ENCODE measurements around the gene SGMS2. TPM values are rescaled to one million over a fixed set of nuclear protein-coding genes. Genes with fewer than 3 reads are reported as not detected.

Gene SGMS2
- total RNA-seq = 10 to 100 TPM; 12.3 to 67.8 (median 29.3) TPM
- long read RNA-seq, partial matches to known transcripts = 0 of 1 reads
- long read RNA-seq, other reads (novel, unspliced or antisense) = 1 of 1 reads

DNA sequence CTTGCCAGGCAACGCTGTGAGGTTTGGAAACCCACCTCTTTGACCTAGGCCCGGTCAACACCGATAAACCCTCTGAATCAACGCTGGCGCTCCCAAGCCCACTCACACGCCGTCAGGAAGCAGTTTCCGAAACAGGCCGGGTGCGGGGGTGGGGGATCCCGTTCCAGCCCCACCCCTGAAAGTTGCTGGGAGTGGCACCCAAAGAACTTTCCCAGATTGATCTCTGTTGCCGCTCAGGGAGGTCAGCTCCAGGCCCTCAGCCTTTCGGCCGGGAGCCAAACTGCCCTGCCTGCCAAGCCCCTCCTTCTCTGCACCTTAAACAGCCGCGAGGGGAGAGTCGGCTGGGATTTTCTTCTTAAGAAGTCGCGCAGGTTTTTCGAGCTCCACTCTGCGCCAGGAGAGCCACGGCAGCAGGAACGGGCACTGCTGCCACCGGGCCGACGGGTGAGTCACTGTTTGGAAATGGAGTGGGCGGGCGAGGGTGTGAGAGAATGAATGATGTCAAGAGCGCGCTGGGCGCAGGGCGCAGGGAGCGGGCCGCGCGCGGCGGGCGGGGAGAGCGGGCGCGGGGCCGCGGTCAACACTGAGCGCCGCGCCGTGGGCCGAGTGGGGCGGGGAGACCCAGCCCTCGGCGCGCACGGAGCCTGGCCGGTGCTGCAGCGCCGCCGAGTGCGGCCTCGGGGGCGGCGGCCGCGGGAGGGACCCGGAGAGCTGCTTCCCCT, at the start of gene SGMS2:
TSS of gene SGMS2 (plus strand) at position 583 of the 722 bp plus-strand sequence. CDS start 70,622 bp downstream, outside the sequence.
- peak within 1 kb of the TSS; percentile 67 to 87 (median 79) for H3K4me3 ChIP-seq
- no peaks in the 10 kb centered on the region for H3K36me3 ChIP-seq
- ATAC-seq (peak; percentile 81 to 90 (median 88)), DNase-seq (peak; percentile 87 to 90 (median 90))
- TF ChIP-seq POLR2A (IDR thresholded peaks at IDR 0.05) = peak; percentile 92
- TF ChIP-seq, protein P1, sequence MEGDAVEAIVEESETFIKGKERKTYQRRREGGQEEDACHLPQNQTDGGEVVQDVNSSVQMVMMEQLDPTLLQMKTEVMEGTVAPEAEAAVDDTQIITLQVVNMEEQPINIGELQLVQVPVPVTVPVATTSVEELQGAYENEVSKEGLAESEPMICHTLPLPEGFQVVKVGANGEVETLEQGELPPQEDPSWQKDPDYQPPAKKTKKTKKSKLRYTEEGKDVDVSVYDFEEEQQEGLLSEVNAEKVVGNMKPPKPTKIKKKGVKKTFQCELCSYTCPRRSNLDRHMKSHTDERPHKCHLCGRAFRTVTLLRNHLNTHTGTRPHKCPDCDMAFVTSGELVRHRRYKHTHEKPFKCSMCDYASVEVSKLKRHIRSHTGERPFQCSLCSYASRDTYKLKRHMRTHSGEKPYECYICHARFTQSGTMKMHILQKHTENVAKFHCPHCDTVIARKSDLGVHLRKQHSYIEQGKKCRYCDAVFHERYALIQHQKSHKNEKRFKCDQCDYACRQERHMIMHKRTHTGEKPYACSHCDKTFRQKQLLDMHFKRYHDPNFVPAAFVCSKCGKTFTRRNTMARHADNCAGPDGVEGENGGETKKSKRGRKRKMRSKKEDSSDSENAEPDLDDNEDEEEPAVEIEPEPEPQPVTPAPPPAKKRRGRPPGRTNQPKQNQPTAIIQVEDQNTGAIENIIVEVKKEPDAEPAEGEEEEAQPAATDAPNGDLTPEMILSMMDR (IDR thresholded peaks at IDR 0.05) = peak in 1 of 4 donors; percentile 12
- intact Hi-C loops (cut with DNase I) = no loop called here
- 0% methylated on average over 14 of the region's 65 CpGs for WGBS (ENCODE audit: insufficient coverage, low coverage, low lambda C conversion rate, missing lambda C conversion rate)
- no peaks in the 10 kb centered on the region for H3K27me3 ChIP-seq
- H3K27ac ChIP-seq = peak within 1 kb of the TSS; percentile 79 to 93 (median 84)
- peaks cover 0 to 14% (median 4%) of the 10 kb centered on the region in 4 donors for H3K4me1 ChIP-seq
- H3K9me3 ChIP-seq = no peaks in the 10 kb centered on the region

DNA sequence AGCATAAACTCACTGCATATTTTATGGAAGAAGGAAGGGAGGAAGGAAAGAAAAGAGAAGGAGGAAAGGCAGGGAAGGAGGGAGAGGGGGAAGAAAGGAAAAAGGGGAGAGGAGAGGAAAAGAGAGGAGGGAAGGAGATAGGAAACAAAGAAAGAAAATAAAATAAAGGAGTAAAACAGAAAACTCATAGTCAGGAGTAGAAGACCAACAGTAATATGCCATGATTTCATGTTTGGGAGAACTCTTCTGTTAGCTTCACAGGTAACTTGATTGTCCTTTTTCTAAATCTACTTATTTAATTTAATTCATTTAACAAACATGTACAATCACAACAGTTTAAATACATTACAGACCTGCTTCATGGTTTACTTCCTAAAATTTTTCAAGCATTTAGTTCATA, 46.8 kb upstream of the SGMS2 start:
- Histone ChIP-seq H3K4me3 (no peak overlapping the region), H3K9me3 (no peaks in the 10 kb centered on the region), H3K27ac (no peak overlapping the region), H3K4me1 (no peaks in the 10 kb centered on the region), H3K27me3 (no peaks in the 10 kb centered on the region), H3K36me3 (no peaks in the 10 kb centered on the region)
- ATAC-seq = no peak
- no peak for DNase-seq
- TF ChIP-seq, protein P1 (IDR thresholded peaks at IDR 0.05) = no peak
- intact Hi-C loops (cut with DNase I) = no loop called here

DNA sequence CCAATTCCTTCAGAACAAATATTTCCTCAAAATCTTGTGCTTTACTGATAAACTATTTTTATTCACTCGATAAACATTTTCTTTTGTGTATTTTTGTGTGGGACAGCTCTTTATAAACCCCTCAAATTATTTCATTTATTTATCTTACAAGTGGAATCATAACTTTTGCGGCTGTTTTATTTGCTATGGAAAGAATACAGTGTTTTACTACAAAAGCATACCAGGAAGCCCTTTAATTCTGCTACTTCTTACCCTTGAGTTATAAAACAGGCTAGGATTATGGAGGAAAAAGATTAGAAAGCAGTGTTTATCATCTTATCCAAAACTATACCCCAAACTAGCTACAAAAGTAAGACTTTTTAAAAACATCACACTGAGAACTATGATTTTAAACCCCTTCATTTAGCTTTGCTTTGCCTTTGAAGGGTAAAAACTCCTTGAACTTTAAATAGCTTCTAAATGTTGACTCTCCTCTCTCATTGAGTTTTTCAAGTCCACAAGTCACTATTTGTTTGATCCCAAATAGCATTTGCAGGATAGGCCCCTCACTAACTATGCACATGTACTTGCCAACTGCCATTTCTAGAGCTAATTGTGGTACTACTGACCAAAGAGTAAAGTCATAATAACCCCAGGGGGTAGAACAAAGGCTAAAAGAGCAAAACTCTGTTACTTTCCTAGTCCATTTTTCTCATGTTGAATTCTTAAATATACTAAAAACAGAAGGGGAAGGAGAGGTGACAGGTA, 45.8 kb upstream of the SGMS2 start:
- no peaks in the 10 kb centered on the region for H3K36me3 ChIP-seq
- no peak overlapping the region for H3K4me3 ChIP-seq
- no peaks in the 10 kb centered on the region for H3K9me3 ChIP-seq
- H3K4me1 ChIP-seq = no peaks in the 10 kb centered on the region
- intact Hi-C loops (cut with DNase I) = no loop called here
- 66% methylated on average over 2 of the region's 2 CpGs for WGBS (ENCODE audit: insufficient coverage, low coverage, low lambda C conversion rate, missing lambda C conversion rate)
- ATAC-seq (no peak), DNase-seq (no peak)
- no peaks in the 10 kb centered on the region for H3K27me3 ChIP-seq
- TF ChIP-seq, protein P1 (IDR thresholded peaks at IDR 0.05) = no peak
- TF ChIP-seq POLR2A (IDR thresholded peaks at IDR 0.05) = no peak
- H3K27ac ChIP-seq = no peak overlapping the region

DNA sequence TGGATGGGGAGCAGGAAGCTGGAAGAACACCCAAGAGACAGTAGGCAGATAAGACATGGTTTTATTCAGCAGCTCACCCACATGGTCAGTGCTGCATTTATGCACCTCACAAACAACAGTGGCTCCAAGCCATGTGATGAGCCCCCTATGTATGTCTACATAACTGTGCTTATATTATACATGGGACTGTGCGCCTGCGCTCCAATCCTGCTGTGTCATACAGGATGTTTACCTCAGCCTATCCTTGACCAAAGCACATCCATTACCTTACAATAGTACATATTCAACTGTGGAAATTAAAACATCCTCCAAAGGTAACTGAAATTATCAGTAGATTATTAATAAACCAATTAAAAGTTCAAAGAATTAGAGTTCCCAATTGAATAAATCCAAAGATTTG, 44.1 kb upstream of the SGMS2 start:
- WGBS (ENCODE audit: insufficient coverage, low coverage, low lambda C conversion rate, missing lambda C conversion rate) = 94% methylated on average over 2 of the region's 2 CpGs
- intact Hi-C loops (cut with DNase I) = no loop called here
- DNase-seq = no peak

More for the DNA sequence above, 44.1 kb upstream of the SGMS2 start:
- no peaks in the 10 kb centered on the region for H3K27me3 ChIP-seq
- TF ChIP-seq POLR2A (IDR thresholded peaks at IDR 0.05) = no peak
- TF ChIP-seq, protein P1 (IDR thresholded peaks at IDR 0.05) = no peak
- no peak overlapping the region for H3K4me3 ChIP-seq
- H3K4me1 ChIP-seq = no peaks in the 10 kb centered on the region
- no peaks in the 10 kb centered on the region for H3K36me3 ChIP-seq
- no peaks in the 10 kb centered on the region for H3K9me3 ChIP-seq
- ATAC-seq = no peak
- H3K27ac ChIP-seq = no peak overlapping the region
